Activated naive CD4-positive, alpha-beta T cell treated with anti-CD3 and anti-CD28 coated beads, Interleukin-2, amount 50 U/mL, for 24 hours (primary cell): ENCODE results near the gene SPATA21.

Experiments
- H3K27ac Mint-ChIP-seq: one replicate; pipeline ENCODE4 v1.8.0; 2021; ENCODE audit warnings: mild to moderate bottlenecking, mixed read lengths
- H3K27me3 Mint-ChIP-seq: one replicate; pipeline ENCODE4 v1.8.0; 2021; ENCODE audit warnings: mixed read lengths
- H3K36me3 Mint-ChIP-seq: one replicate; pipeline ENCODE4 v1.8.0; 2021; ENCODE audit warnings: mixed read lengths
- H3K4me1 Mint-ChIP-seq: one replicate; pipeline ENCODE4 v1.8.0; 2021; ENCODE audit warnings: mixed read lengths
- H3K4me3 Mint-ChIP-seq: one replicate; pipeline ENCODE4 v1.8.0; 2021; ENCODE audit warnings: mild to moderate bottlenecking, mixed read lengths
- H3K9me3 Mint-ChIP-seq: one replicate; pipeline ENCODE4 v1.8.0; 2021; ENCODE audit warnings: mixed read lengths

The SPATA21 gene

DNA sequence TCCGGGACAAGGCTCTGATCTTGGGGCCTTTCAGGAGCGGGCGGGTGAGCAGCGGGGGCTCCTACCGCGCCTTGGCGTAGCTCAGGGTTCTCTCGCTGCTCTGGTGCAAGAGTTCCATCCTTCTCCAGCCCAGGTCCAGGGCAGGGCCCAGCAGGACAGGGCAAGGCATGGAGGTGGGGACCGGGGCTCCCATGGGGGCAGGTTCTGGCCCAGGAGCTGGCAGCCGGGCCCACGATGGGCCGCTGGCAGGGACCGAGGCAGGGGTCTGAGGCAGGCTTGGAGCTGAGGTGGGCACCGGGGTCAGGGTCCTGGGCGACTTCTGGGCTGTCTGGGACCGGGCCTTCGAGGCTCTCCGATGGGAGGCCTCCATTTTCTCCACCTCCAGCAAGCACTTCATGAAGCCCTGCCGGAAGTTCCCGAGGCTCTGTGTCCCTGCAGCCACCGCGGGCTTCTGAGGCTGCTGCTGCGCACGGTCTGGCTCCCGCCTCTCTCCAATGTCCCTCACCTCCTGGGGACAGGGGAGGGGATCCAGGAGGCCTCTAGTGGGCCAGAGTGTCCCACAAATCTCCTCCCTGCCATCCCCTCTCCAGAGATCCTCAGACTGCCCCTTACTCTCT, 27.6 kb downstream of the SPATA21 start:
- H3K27me3 Mint-ChIP-seq = no peaks in the 10 kb centered on the region
- no peaks in the 10 kb centered on the region for H3K36me3 Mint-ChIP-seq
- no peak overlapping the region for H3K4me3 Mint-ChIP-seq
- H3K9me3 Mint-ChIP-seq = no peaks in the 10 kb centered on the region
- H3K27ac Mint-ChIP-seq = no peak overlapping the region
- no peaks in the 10 kb centered on the region for H3K4me1 Mint-ChIP-seq

DNA sequence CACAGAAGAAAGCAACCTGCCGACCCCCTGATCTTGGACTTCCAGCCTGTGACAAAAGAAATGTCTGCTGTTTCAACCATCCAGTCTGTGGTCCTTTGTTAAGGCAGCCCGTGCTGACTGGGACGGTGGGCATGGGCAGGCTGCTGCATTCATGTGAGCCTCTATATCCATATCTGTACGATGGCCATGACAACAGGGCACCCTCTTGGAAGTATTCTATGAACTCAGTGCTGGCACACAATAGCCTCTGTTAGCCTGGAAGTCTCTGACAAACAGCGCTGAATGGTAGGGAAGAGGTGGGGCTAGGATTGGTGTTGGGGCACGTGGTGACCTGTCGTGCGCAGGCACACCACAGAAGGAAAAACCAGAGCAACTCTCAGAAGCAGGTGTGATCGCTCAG, 30.4 kb downstream of the SPATA21 start:
- Mint-ChIP-seq H3K9me3 (no peaks in the 10 kb centered on the region), H3K27ac (no peak overlapping the region), H3K36me3 (no peaks in the 10 kb centered on the region), H3K4me3 (no peak overlapping the region), H3K27me3 (no peaks in the 10 kb centered on the region), H3K4me1 (no peaks in the 10 kb centered on the region)

DNA sequence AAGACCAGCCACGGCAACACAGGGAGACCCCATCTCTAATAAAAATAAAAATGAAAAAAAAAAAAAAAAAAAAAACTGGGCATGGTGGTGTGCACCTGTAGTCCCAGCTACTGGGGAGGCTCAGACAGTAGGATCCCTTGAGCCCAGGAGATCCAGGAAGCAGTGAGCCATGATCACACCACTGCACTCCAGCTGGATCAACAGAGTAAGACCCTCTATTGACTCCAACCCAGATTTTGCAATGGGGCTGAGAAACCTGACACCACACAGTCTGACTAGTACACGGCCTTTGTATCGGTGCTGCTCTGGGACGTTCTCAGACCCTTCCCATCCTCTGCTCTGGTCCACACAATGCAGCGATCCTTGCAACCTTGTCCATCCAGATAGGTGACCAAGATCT, 31.8 kb downstream of the SPATA21 start:
- no peaks in the 10 kb centered on the region for H3K9me3 Mint-ChIP-seq
- H3K27me3 Mint-ChIP-seq = no peaks in the 10 kb centered on the region
- no peak overlapping the region for H3K27ac Mint-ChIP-seq
- no peaks in the 10 kb centered on the region for H3K36me3 Mint-ChIP-seq
- no peaks in the 10 kb centered on the region for H3K4me1 Mint-ChIP-seq
- H3K4me3 Mint-ChIP-seq = no peak overlapping the region

- no peaks in the 10 kb centered on the region for H3K27me3 Mint-ChIP-seq
- H3K4me1 Mint-ChIP-seq = no peaks in the 10 kb centered on the region
- no peaks in the 10 kb centered on the region for H3K36me3 Mint-ChIP-seq
- H3K9me3 Mint-ChIP-seq = no peaks in the 10 kb centered on the region
- H3K27ac Mint-ChIP-seq = peak overlapping the region; percentile 47
- no peak overlapping the region for H3K4me3 Mint-ChIP-seq
Observed at GRCh38 chr1:16402742-16403141, 34.5 kb downstream of the SPATA21 start.

GRCh38 chr1:16398371-16398953, 38.8 kb downstream of the SPATA21 start:
- no peaks in the 10 kb centered on the region for H3K9me3 Mint-ChIP-seq
- H3K27me3 Mint-ChIP-seq = no peaks in the 10 kb centered on the region
- no peaks in the 10 kb centered on the region for H3K36me3 Mint-ChIP-seq
- no peak overlapping the region for H3K4me3 Mint-ChIP-seq
- H3K27ac Mint-ChIP-seq = no peak overlapping the region
- peaks cover 9% of the 10 kb centered on the region for H3K4me1 Mint-ChIP-seq

DNA sequence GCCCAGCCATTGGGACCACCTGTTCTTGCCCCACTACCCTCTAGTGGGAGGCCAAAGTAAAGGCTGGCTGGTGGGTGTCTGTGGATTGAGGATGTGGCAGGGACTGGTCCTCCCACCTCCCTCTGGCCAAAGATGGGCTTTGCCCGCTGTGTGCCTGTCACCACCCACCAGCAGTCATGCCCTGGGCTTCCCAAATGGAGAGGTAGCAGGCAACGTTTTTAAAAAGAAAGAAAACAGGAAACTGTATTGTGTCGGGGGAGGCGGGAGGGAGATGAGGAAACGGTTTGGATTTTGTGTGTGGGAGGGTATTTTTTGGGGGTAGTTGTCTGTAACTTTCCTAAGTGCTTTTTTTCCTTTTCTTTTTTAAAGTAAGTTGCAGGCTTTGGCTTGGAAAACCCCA, 40.1 kb downstream of the SPATA21 start:
- no peaks in the 10 kb centered on the region for H3K36me3 Mint-ChIP-seq
- peaks cover 22% of the 10 kb centered on the region for H3K4me1 Mint-ChIP-seq
- no peaks in the 10 kb centered on the region for H3K9me3 Mint-ChIP-seq
- no peak overlapping the region for H3K4me3 Mint-ChIP-seq
- H3K27me3 Mint-ChIP-seq = no peaks in the 10 kb centered on the region
- no peak overlapping the region for H3K27ac Mint-ChIP-seq

GRCh38 chr1:16396591-16396990, 40.6 kb downstream of the SPATA21 start:
- Mint-ChIP-seq H3K4me3 (no peak overlapping the region), H3K4me1 (peaks cover 27% of the 10 kb centered on the region), H3K9me3 (no peaks in the 10 kb centered on the region), H3K27me3 (no peaks in the 10 kb centered on the region), H3K27ac (peak overlapping the region; percentile 17), H3K36me3 (no peaks in the 10 kb centered on the region)

DNA sequence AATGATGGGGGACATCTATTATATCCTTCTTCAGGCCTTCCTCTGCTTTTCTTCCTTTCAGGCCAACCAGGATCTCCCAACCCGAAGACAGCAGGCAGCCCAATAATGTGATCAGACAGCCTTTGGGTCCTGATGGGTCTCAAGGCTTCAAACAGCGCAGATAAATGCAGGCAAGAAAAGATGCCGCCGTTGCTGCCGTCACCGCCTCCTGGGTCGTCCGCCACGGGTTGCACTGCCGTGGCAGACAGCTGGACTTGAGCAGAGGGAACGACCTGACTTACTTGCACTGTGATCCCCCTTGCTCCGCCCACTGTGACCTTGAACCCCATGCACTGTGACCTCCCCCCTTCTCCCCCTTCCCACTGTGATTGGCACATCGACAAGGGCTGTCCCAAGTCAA, 42.2 kb downstream of the SPATA21 start:
- Mint-ChIP-seq H3K36me3 (no peaks in the 10 kb centered on the region), H3K4me1 (peaks cover 44% of the 10 kb centered on the region), H3K27ac (no peak overlapping the region), H3K9me3 (no peaks in the 10 kb centered on the region), H3K27me3 (no peaks in the 10 kb centered on the region), H3K4me3 (no peak overlapping the region)

DNA sequence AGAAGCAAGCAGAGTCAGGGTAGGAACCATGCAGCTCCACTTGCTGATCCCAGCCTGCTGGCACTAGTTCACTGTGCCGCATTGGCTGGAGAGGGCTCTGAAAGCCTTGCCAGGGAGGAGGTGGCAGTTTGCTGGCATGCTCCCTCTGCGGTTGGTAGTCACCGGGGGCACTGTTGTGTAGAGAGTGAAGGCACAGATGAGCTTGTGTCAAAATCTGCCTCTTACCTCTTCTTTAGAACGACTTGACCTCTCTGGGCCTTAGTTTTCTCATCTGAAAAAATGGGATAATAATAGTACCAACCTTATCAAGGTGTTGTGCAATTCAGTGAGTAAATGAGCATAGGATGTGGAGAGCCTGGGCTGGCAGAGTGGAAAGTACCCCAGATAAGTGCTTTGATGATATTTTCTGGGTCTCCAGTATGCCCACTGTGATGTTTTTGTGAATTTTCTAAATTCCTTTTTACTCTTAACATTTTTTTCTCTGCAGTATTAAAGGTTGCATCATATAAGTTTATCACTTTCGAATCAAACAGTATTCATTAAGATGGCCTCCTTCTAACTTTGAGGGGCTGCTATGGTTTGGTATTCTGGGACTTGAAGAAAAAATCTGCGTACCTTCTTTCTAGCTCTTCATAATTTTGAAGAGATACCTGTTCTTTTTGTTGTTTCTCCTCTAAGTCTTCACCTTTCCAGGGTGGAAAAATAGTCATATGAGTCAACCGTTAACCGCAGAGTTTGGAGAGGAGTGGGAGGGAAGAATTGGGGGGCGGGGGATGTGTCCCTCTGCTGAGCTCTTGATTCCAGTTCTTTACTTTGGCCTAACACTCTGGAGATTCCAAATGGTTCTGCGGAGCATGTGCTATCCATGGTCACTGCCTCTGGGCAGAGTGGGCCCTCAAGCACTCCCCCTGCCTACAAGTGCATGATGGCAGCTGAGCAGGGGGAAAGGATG, 43.4 kb downstream of the SPATA21 start:
- H3K36me3 Mint-ChIP-seq = no peaks in the 10 kb centered on the region
- H3K9me3 Mint-ChIP-seq = no peaks in the 10 kb centered on the region
- H3K27ac Mint-ChIP-seq = peak overlapping the region; percentile 79
- H3K27me3 Mint-ChIP-seq = no peaks in the 10 kb centered on the region
- no peak overlapping the region for H3K4me3 Mint-ChIP-seq
- H3K4me1 Mint-ChIP-seq = peaks cover 50% of the 10 kb centered on the region

DNA sequence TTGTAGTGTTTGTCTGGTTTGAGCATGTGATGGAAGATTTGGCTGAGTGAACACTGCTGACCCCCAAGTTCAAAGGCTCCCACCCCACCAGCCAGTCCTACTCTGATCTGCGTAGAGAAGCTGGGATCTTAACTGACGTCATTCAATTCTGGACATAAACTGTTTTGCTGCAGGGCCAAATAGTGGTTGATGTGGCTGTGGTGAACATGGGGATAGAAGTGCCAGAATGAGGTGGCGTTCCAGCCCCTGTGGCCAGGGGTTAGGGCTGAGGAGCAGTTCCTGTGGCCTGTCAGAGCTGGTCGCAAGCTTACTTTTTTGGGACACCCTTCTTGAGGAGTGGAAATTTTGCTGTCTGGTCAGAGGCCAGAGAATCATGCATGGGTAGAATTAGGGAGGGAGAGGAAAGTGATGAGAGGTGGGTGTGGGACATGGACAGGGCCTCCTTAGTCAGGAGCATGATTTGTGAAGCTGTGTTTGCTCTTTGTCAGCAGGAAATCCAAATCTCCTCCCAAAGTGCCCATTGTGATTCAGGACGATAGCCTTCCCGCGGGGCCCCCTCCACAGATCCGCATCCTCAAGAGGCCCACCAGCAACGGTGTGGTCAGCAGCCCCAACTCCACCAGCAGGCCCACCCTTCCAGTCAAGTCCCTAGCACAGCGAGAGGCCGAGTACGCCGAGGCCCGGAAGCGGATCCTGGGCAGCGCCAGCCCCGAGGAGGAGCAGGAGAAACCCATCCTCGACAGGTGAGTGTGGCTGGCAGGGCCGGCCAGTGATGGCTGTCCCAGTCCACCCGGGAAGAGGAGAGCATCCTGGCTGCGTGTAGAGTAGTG, 44.3 kb downstream of the SPATA21 start:
- H3K27ac Mint-ChIP-seq = peak overlapping the region; percentile 85
- peaks cover 57% of the 10 kb centered on the region for H3K4me1 Mint-ChIP-seq
- no peaks in the 10 kb centered on the region for H3K9me3 Mint-ChIP-seq
- no peaks in the 10 kb centered on the region for H3K27me3 Mint-ChIP-seq
- no peak overlapping the region for H3K4me3 Mint-ChIP-seq
- no peaks in the 10 kb centered on the region for H3K36me3 Mint-ChIP-seq

DNA sequence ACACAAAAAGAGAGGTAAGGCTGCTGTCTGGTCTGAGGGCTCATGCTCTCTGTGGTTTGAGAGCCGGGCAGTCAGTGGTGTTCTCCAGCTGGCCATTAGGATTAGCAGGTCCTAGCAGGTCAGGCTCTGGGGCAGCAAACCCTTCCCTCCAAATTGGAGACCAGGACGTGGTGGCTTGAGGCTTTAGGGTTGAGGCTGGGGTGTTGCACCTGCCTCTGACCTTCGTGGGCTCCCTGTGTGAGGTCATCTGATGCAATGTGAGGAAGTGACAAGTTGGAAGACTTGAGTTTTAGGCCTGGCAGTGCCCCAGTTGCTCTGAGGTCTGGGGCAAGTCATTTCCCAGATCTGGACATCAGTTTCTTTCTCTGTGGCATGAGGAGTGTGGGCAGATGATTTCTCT, 45.8 kb downstream of the SPATA21 start:
- no peak overlapping the region for H3K4me3 Mint-ChIP-seq
- H3K4me1 Mint-ChIP-seq = peaks cover 70% of the 10 kb centered on the region
- peak overlapping the region; percentile 73 for H3K27ac Mint-ChIP-seq
- no peaks in the 10 kb centered on the region for H3K36me3 Mint-ChIP-seq
- H3K9me3 Mint-ChIP-seq = no peaks in the 10 kb centered on the region
- H3K27me3 Mint-ChIP-seq = no peaks in the 10 kb centered on the region

- H3K27ac Mint-ChIP-seq = peak overlapping the region; percentile 59
- H3K36me3 Mint-ChIP-seq = peaks cover 2% of the 10 kb centered on the region
- H3K4me1 Mint-ChIP-seq = peaks cover 83% of the 10 kb centered on the region
- H3K4me3 Mint-ChIP-seq = peak overlapping the region; percentile 85
- no peaks in the 10 kb centered on the region for H3K27me3 Mint-ChIP-seq
- no peaks in the 10 kb centered on the region for H3K9me3 Mint-ChIP-seq
Observed at GRCh38 chr1:16387201-16388188, 49.7 kb downstream of the SPATA21 start.

GRCh38 chr1:16386454-16387113, 50.6 kb downstream of the SPATA21 start:
- Mint-ChIP-seq H3K9me3 (no peaks in the 10 kb centered on the region), H3K4me3 (peak overlapping the region; percentile 65), H3K27ac (peak overlapping the region; percentile 61), H3K27me3 (no peaks in the 10 kb centered on the region), H3K4me1 (peaks cover 79% of the 10 kb centered on the region), H3K36me3 (peaks cover 2% of the 10 kb centered on the region)
